Measurements from ENCODE around the gene BABAM2.

BABAM2 gene

GRCh38 chr2:28225473-28226080, 335.0 kb downstream of the BABAM2 start:
- no peak overlapping the region for H3K4me3 ChIP-seq
- H4K20me1 ChIP-seq = no peaks in the 10 kb centered on the region
- no peaks in the 10 kb centered on the region for H3K27me3 ChIP-seq
- H3K36me3 ChIP-seq = peaks cover 10% of the 10 kb centered on the region; the same call in 1 of the 2 replicates
- H3K4me2 ChIP-seq = no peak overlapping the region
- no peaks in the 10 kb centered on the region; the same call in 1 of the 2 replicates for H3K4me1 ChIP-seq
- H3K27ac ChIP-seq = no peak overlapping the region
- no peaks in the 10 kb centered on the region for H3K9me3 ChIP-seq
- TF ChIP-seq Cebpa-rat (IDR thresholded peaks at IDR 0.05) = no peak
- no peak overlapping the region for H3K9ac ChIP-seq

GRCh38 chr2:28226558-28226957, 336.0 kb downstream of the BABAM2 start:
- Histone ChIP-seq H3K9me3 (no peaks in the 10 kb centered on the region), H3K9ac (no peak overlapping the region), H3K36me3 (peaks cover 10% of the 10 kb centered on the region; the same call in 1 of the 2 replicates), H4K20me1 (no peaks in the 10 kb centered on the region), H3K27ac (no peak overlapping the region), H3K4me3 (no peak overlapping the region), H3K4me2 (no peak overlapping the region), H3K27me3 (no peaks in the 10 kb centered on the region), H3K4me1 (no peaks in the 10 kb centered on the region; the same call in 1 of the 2 replicates)
- no peak for TF ChIP-seq Cebpa-rat (IDR thresholded peaks at IDR 0.05)

GRCh38 chr2:28227498-28227897, 337.0 kb downstream of the BABAM2 start:
- H3K4me1 ChIP-seq = peaks cover under 1% of the 10 kb centered on the region
- no peak overlapping the region for H3K27ac ChIP-seq
- H3K4me2 ChIP-seq = no peak overlapping the region
- no peaks in the 10 kb centered on the region for H4K20me1 ChIP-seq
- no peaks in the 10 kb centered on the region for H3K27me3 ChIP-seq
- H3K36me3 ChIP-seq = peaks cover 3% of the 10 kb centered on the region; the same call in 1 of the 2 replicates
- no peak overlapping the region for H3K9ac ChIP-seq
- TF ChIP-seq Cebpa-rat (IDR thresholded peaks at IDR 0.05) = no peak
- no peak overlapping the region for H3K4me3 ChIP-seq
- H3K9me3 ChIP-seq = no peaks in the 10 kb centered on the region

GRCh38 chr2:28228434-28228995, 338.0 kb downstream of the BABAM2 start:
- Histone ChIP-seq H3K9me3 (no peaks in the 10 kb centered on the region), H3K27ac (no peak overlapping the region), H3K4me2 (no peak overlapping the region), H3K27me3 (no peaks in the 10 kb centered on the region), H3K4me1 (peaks cover 11% of the 10 kb centered on the region), H3K9ac (no peak overlapping the region), H3K36me3 (peaks cover 3% of the 10 kb centered on the region; the same call in 1 of the 2 replicates), H3K4me3 (no peak overlapping the region), H4K20me1 (no peaks in the 10 kb centered on the region)
- TF ChIP-seq Cebpa-rat (IDR thresholded peaks at IDR 0.05) = no peak

GRCh38 chr2:28231110-28231631, 340.6 kb downstream of the BABAM2 start:
- Histone ChIP-seq H3K27me3 (no peaks in the 10 kb centered on the region), H3K4me3 (no peak overlapping the region), H3K9me3 (no peaks in the 10 kb centered on the region), H3K9ac (no peak overlapping the region), H3K4me2 (no peak overlapping the region), H4K20me1 (no peaks in the 10 kb centered on the region), H3K36me3 (peaks cover 3% of the 10 kb centered on the region; the same call in 1 of the 2 replicates), H3K27ac (no peak overlapping the region), H3K4me1 (peaks cover 12% of the 10 kb centered on the region)
- TF ChIP-seq Cebpa-rat (IDR thresholded peaks at IDR 0.05) = no peak

- Histone ChIP-seq H3K9me3 (no peaks in the 10 kb centered on the region), H3K27me3 (no peaks in the 10 kb centered on the region), H3K4me2 (peak overlapping the region; percentile 42; the same call in 1 of the 2 replicates), H3K36me3 (peaks cover 7% of the 10 kb centered on the region; the same call in 1 of the 2 replicates), H4K20me1 (no peaks in the 10 kb centered on the region), H3K9ac (no peak overlapping the region), H3K27ac (no peak overlapping the region), H3K4me1 (peaks cover 12% of the 10 kb centered on the region), H3K4me3 (no peak overlapping the region)
- no peak for TF ChIP-seq Cebpa-rat (IDR thresholded peaks at IDR 0.05)
These were observed 341.8 kb downstream of the BABAM2 start for GRCh38 chr2:28232295-28232694.

- Histone ChIP-seq H3K27me3 (no peaks in the 10 kb centered on the region), H4K20me1 (no peaks in the 10 kb centered on the region), H3K9me3 (no peaks in the 10 kb centered on the region), H3K36me3 (peaks cover 7% of the 10 kb centered on the region; the same call in 1 of the 2 replicates), H3K4me3 (no peak overlapping the region), H3K4me1 (peaks cover 12% of the 10 kb centered on the region), H3K9ac (no peak overlapping the region), H3K4me2 (peak overlapping the region; percentile 42), H3K27ac (no peak overlapping the region)
- TF ChIP-seq Cebpa-rat (IDR thresholded peaks at IDR 0.05) = no peak
These were observed 342.7 kb downstream of the BABAM2 start for GRCh38 chr2:28233164-28233676.

GRCh38 chr2:28234807-28235206, 344.3 kb downstream of the BABAM2 start:
- H3K9ac ChIP-seq = no peak overlapping the region
- TF ChIP-seq Cebpa-rat (IDR thresholded peaks at IDR 0.05) = no peak

GRCh38 chr2:28239207-28239606, 348.7 kb downstream of the BABAM2 start:
- no peak overlapping the region for H3K9ac ChIP-seq
- H3K27ac ChIP-seq = no peak overlapping the region
- TF ChIP-seq Cebpa-rat (IDR thresholded peaks at IDR 0.05) = no peak
- H3K27me3 ChIP-seq = no peaks in the 10 kb centered on the region
- no peak overlapping the region for H3K4me2 ChIP-seq
- no peaks in the 10 kb centered on the region for H4K20me1 ChIP-seq
- peaks cover 6% of the 10 kb centered on the region for H3K4me1 ChIP-seq
- peaks cover 5% of the 10 kb centered on the region; the same call in 1 of the 2 replicates for H3K9me3 ChIP-seq
- H3K4me3 ChIP-seq = no peak overlapping the region
- H3K36me3 ChIP-seq = peaks cover 22% of the 10 kb centered on the region

More at GRCh38 chr2:28234807-28235206, 344.3 kb downstream of the BABAM2 start:
- H4K20me1 ChIP-seq = no peaks in the 10 kb centered on the region
- no peak overlapping the region for H3K4me2 ChIP-seq
- H3K4me1 ChIP-seq = peaks cover 12% of the 10 kb centered on the region
- no peaks in the 10 kb centered on the region for H3K27me3 ChIP-seq
- no peak overlapping the region for H3K27ac ChIP-seq
- H3K9me3 ChIP-seq = no peaks in the 10 kb centered on the region
- H3K4me3 ChIP-seq = no peak overlapping the region
- H3K36me3 ChIP-seq = peaks cover 7% of the 10 kb centered on the region; the same call in 1 of the 2 replicates

GRCh38 chr2:28240937-28241336, 350.4 kb downstream of the BABAM2 start:
- no peaks in the 10 kb centered on the region for H4K20me1 ChIP-seq
- no peak for TF ChIP-seq Cebpa-rat (IDR thresholded peaks at IDR 0.05)
- peaks cover 31% of the 10 kb centered on the region for H3K36me3 ChIP-seq
- H3K27me3 ChIP-seq = no peaks in the 10 kb centered on the region
- peaks cover 23% of the 10 kb centered on the region for H3K4me1 ChIP-seq
- H3K27ac ChIP-seq = no peak overlapping the region
- H3K9ac ChIP-seq = no peak overlapping the region
- peaks cover 5% of the 10 kb centered on the region; the same call in 1 of the 2 replicates for H3K9me3 ChIP-seq
- H3K4me2 ChIP-seq = no peak overlapping the region
- no peak overlapping the region for H3K4me3 ChIP-seq
